CD4-positive, alpha-beta T cell (primary cell): ENCODE measurements around the gene HIVEP1. TPM values are rescaled to one million over a fixed set of nuclear protein-coding genes. Genes with fewer than 3 reads are reported as not detected.

Source experiments
- ATAC-seq: fragments of 200-7000 bp; cut with Tn5 transposase; one replicate; pipeline ENCODE4 v1.10.0; 2022; ENCODE audit warnings: mild to moderate bottlenecking; ENCODE audit not compliant: poor library complexity
- CTCF ChIA-PET: fragments of 350-600 bp; sonication (Branson Sonifier 250); formaldehyde crosslinking; loops from one replicate; lab custom pipeline; 2021; ENCODE audit warnings: antibody characterized with exemption, inconsistent platforms; lab: Charles Lee
- POLR2A ChIA-PET: fragments of 350-600 bp; sonication (Branson Sonifier 250); formaldehyde crosslinking; loops from one replicate; lab custom pipeline; 2021; ENCODE audit warnings: antibody characterized with exemption, inconsistent platforms; lab: Charles Lee
- DNase-seq, 14 experiments: peaks; one replicate each; pipeline ENCODE4 v3.0.0-alpha.2; 2013 to 2020; ENCODE audit warnings: mixed read lengths in 2 of 14
- H3K27ac ChIP-seq, 2 donors: one replicate each; pipeline versions ENCODE4 v1.5.1 to v1.7.0; 2013; ENCODE audit warnings: low read length in 2 of 2, low read depth in 1 of 2, mild to moderate bottlenecking in 1 of 2
- H3K27me3 ChIP-seq, 2 experiments: 1 replicate in 1 of 2; 2 replicates in 1 of 2; pipeline versions ENCODE4 v1.6.1 to v1.7.0; 2013; ENCODE audit warnings: low read length in 2 of 2, control low read depth in 1 of 2, mild to moderate bottlenecking in 1 of 2, moderate library complexity in 1 of 2; ENCODE audit not compliant: insufficient read depth in 2 of 2, control insufficient read depth in 1 of 2
- H3K36me3 ChIP-seq: one replicate; pipeline ENCODE4 v1.6.1; 2013; ENCODE audit warnings: low read length, control low read depth; ENCODE audit not compliant: insufficient read depth
- H3K4me1 ChIP-seq: one replicate; pipeline ENCODE4 v1.6.1; 2013; ENCODE audit warnings: low read length, control low read depth; ENCODE audit not compliant: insufficient read depth
- H3K4me3 ChIP-seq: one replicate; pipeline ENCODE4 v1.5.1; 2013; ENCODE audit warnings: mild to moderate bottlenecking, low read length, moderate library complexity
- H3K9me3 ChIP-seq, 2 experiments: 1 replicate in 1 of 2; 2 replicates in 1 of 2; pipeline versions ENCODE4 v1.6.1 to v1.7.0; 2013; ENCODE audit warnings: low read length in 2 of 2, mild to moderate bottlenecking in 2 of 2, control low read depth in 1 of 2, moderate library complexity in 1 of 2; ENCODE audit not compliant: control insufficient read depth in 1 of 2, insufficient read depth in 1 of 2
- H3K27ac Mint-ChIP-seq: one replicate; pipeline ENCODE4 v1.8.0; 2020; ENCODE audit warnings: mixed read lengths
- H3K27me3 Mint-ChIP-seq: one replicate; pipeline ENCODE4 v1.8.0; 2021; ENCODE audit warnings: mixed read lengths
- H3K36me3 Mint-ChIP-seq: one replicate; pipeline ENCODE4 v1.8.0; 2021; ENCODE audit warnings: low read depth, mixed read lengths
- H3K4me1 Mint-ChIP-seq: one replicate; pipeline ENCODE4 v1.8.0; 2021; ENCODE audit warnings: low read depth, mixed read lengths
- H3K4me3 Mint-ChIP-seq: one replicate; pipeline ENCODE4 v1.8.0; 2020; ENCODE audit warnings: mild to moderate bottlenecking, mixed read lengths
- H3K9me3 Mint-ChIP-seq: one replicate; pipeline ENCODE4 v1.8.0; 2020; ENCODE audit warnings: mixed read lengths
- CTCF ChIP-seq: fragments of 200-600 bp; IDR thresholded peaks from one replicate; pipeline ENCODE4 v1.8.0; 2022; ENCODE audit warnings: antibody characterized with exemption, mild to moderate bottlenecking
- intact Hi-C, 2 experiments: fragments of 100-400 bp; cut with DNase I in 1 of 2; cut with micrococcal nuclease in 1 of 2; formaldehyde crosslinking; loops; one replicate each; pipeline versions ENCODE4 v1.15.1 to v1.9.0; 2023 to 2025; cut with DNase I, micrococcal nuclease
- total RNA-seq, 174 experiments: library from RNA in 2 of 174; stranded (reverse) in 2 of 174; gene quantifications; one replicate each; pipeline ENCODE4 v1.2.3 and lab custom pipeline; 2021 to 2026

The HIVEP1 gene
- total RNA-seq, 2 experiments from 2014 or later: 76.3 to 78.8 TPM

GRCh38 chr6:11965499-11965898 is 46.6 kb upstream of the HIVEP1 start:
- H3K9me3 ChIP-seq: no peaks in the 10 kb centered on the region
- H3K36me3 ChIP-seq: no peaks in the 10 kb centered on the region
- H3K4me1 ChIP-seq: no peaks in the 10 kb centered on the region
- H3K27me3 Mint-ChIP-seq: no peaks in the 10 kb centered on the region
- H3K4me1 Mint-ChIP-seq: no peaks in the 10 kb centered on the region
- ChIA-PET CTCF (no interaction called here), POLR2A (no interaction called here)
- no peak overlapping the region for H3K4me3 Mint-ChIP-seq
- H3K27ac Mint-ChIP-seq: no peak overlapping the region
- no peak overlapping the region for H3K27ac ChIP-seq
- DNase-seq (no peak), ATAC-seq (no peak)
- no peaks in the 10 kb centered on the region for H3K9me3 Mint-ChIP-seq
- intact Hi-C loops: no loop called here
- no peaks in the 10 kb centered on the region for H3K27me3 ChIP-seq
- no peaks in the 10 kb centered on the region for H3K36me3 Mint-ChIP-seq
- TF ChIP-seq CTCF: no peak
- no peak overlapping the region for H3K4me3 ChIP-seq

- no peaks in the 10 kb centered on the region for H3K9me3 ChIP-seq
- ATAC-seq (no peak), DNase-seq (no peak)
- no peak overlapping the region for H3K4me3 Mint-ChIP-seq
- H3K4me3 ChIP-seq: no peak overlapping the region
- H3K9me3 Mint-ChIP-seq: no peaks in the 10 kb centered on the region
- no peak overlapping the region for H3K27ac ChIP-seq
- H3K4me1 ChIP-seq: no peaks in the 10 kb centered on the region
- H3K4me1 Mint-ChIP-seq: no peaks in the 10 kb centered on the region
- POLR2A ChIA-PET: no interaction called here
- no peaks in the 10 kb centered on the region for H3K27me3 Mint-ChIP-seq
- no peak overlapping the region for H3K27ac Mint-ChIP-seq
- H3K27me3 ChIP-seq: no peaks in the 10 kb centered on the region
- no peak for TF ChIP-seq CTCF
- CTCF ChIA-PET: no interaction called here
- intact Hi-C loops: no loop called here
- no peaks in the 10 kb centered on the region for H3K36me3 Mint-ChIP-seq
- H3K36me3 ChIP-seq: no peaks in the 10 kb centered on the region
These were observed 43.8 kb upstream of the HIVEP1 start for GRCh38 chr6:11968241-11968806.

- ATAC-seq: no peak
- H3K36me3 ChIP-seq: no peaks in the 10 kb centered on the region
- H3K27me3 ChIP-seq: no peaks in the 10 kb centered on the region
- no peak overlapping the region for H3K4me3 Mint-ChIP-seq
- no peak for TF ChIP-seq CTCF
- H3K27ac Mint-ChIP-seq: no peak overlapping the region
- no peaks in the 10 kb centered on the region for H3K9me3 ChIP-seq
- CTCF ChIA-PET: no interaction called here
- H3K27me3 Mint-ChIP-seq: no peaks in the 10 kb centered on the region
- H3K9me3 Mint-ChIP-seq: no peaks in the 10 kb centered on the region
- intact Hi-C loops: no loop called here
- H3K27ac ChIP-seq: no peak overlapping the region
- POLR2A ChIA-PET: no interaction called here
- peaks cover 4% of the 10 kb centered on the region for H3K4me1 Mint-ChIP-seq
- H3K36me3 Mint-ChIP-seq: no peaks in the 10 kb centered on the region
- H3K4me1 ChIP-seq: no peaks in the 10 kb centered on the region
- H3K4me3 ChIP-seq: no peak overlapping the region
- DNase-seq: no peak
These were observed 43.0 kb upstream of the HIVEP1 start for GRCh38 chr6:11969092-11969491.
